ENCODE data around the gene HSPG2. TPM values are rescaled to one million over a fixed set of nuclear protein-coding genes. Genes with fewer than 3 reads are reported as not detected.
A peak's percentile ranks its signal among the peaks of the same experiment; 100 is the strongest.

Gene HSPG2
- total and polyA plus RNA-seq, 2 of the 13 experiments (the other 11 are each of a cell fraction or from before 2014, with no cell fraction given) = 9.1 to 13.1 TPM

- TF ChIP-seq ATF6 (CRISPR knock-in tag; conservative IDR thresholded peaks at IDR 0.05) = no peak
- no peak for TF ChIP-seq KDM4B (CRISPR knock-in tag; IDR thresholded peaks at IDR 0.05)
- TF ChIP-seq ZNF468 (CRISPR knock-in tag; IDR thresholded peaks at IDR 0.05) = no peak
- peak; percentile 54 for TF ChIP-seq ASH2L (IDR thresholded peaks at IDR 0.05; ENCODE audit: insufficient read length, low read depth, low read length)
- TF ChIP-seq ZNF709 (CRISPR knock-in tag; IDR thresholded peaks at IDR 0.05) = no peak
- TF ChIP-seq, protein P1, sequence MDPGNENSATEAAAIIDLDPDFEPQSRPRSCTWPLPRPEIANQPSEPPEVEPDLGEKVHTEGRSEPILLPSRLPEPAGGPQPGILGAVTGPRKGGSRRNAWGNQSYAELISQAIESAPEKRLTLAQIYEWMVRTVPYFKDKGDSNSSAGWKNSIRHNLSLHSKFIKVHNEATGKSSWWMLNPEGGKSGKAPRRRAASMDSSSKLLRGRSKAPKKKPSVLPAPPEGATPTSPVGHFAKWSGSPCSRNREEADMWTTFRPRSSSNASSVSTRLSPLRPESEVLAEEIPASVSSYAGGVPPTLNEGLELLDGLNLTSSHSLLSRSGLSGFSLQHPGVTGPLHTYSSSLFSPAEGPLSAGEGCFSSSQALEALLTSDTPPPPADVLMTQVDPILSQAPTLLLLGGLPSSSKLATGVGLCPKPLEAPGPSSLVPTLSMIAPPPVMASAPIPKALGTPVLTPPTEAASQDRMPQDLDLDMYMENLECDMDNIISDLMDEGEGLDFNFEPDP (CRISPR knock-in tag; conservative IDR thresholded peaks at IDR 0.05) = no peak
Measured at GRCh38 chr1:21931171-21932093, 5.7 kb downstream of the HSPG2 start (continued).

- intact Hi-C loops (cut with micrococcal nuclease; ENCODE audit: unreplicated experiment) (no loop called here), in situ Hi-C loops (cut with HindIII; ENCODE audit: extremely low pct_ligation_motif_present, low pct_unique_long_range_greater_than_20kb) (no loop called here)
- no peak for FAIRE-seq
- no TSS peak for BruUV-seq (replicated peaks)
- Histone ChIP-seq H3K36me3 (replicated peaks in 1 of 2; ENCODE audit: control insufficient read depth in 1 of 2, insufficient read depth in 2 of 2, low read length in 2 of 2) (no peaks in the 10 kb centered on the region), H3K27ac (ENCODE audit: extremely low read length, insufficient read depth, low read length) (peak overlapping the region; percentile 76), H2AFZ (ENCODE audit: low read length) (no peak overlapping the region), H3K9me3 (ENCODE audit: low read length) (no peaks in the 10 kb centered on the region), H3K4me1 (ENCODE audit: insufficient read depth, low read length) (peaks cover 89% of the 10 kb centered on the region), H3K4me2 (ENCODE audit: low read depth, low read length) (no peak overlapping the region), H3K4me3 (replicated peaks in 1 of 3; ENCODE audit: insufficient read depth in 1 of 3, low read depth in 2 of 3, low read length in 3 of 3) (peak overlapping the region in 1 of 3 experiments; percentile 58; a peak in 1 of 6 replicates), H3K9ac (ENCODE audit: insufficient read depth, low read depth, low read length) (no peak overlapping the region), H3K79me2 (ENCODE audit: insufficient read depth, low read length) (peaks cover 38% of the 10 kb centered on the region), H4K20me1 (ENCODE audit: insufficient read depth, low read length) (no peaks in the 10 kb centered on the region), H3K27me3 (ENCODE audit: control insufficient read depth in 1 of 2, insufficient read depth in 2 of 2, low read length in 2 of 2) (no peaks in the 10 kb centered on the region)
- CTCF ChIA-PET (ENCODE audit: low intra/inter-chr PET ratio, low total read pairs) = no interaction called here
- no peak for ATAC-seq
- no peak for DNase-seq (ENCODE audit: low spot score)
- POLR2A ChIA-PET = interaction anchor here (0.7 to 10.7 kb wide), 5 partner anchors 8 to 43 kb away, joined by 3 to 105 read pairs (median 4); no protein-coding TSS in a partner anchor
- WGBS (ENCODE audit: low lambda C conversion rate) = 97% methylated on average over 4 of the region's 6 CpGs
- TF ChIP-seq SP4 (CRISPR knock-in tag; IDR thresholded peaks at IDR 0.05) (no peak), ZFAT (CRISPR knock-in tag; conservative IDR thresholded peaks at IDR 0.05) (no peak), MED13 (CRISPR knock-in tag; IDR thresholded peaks at IDR 0.05) (no peak), ZNF251 (CRISPR knock-in tag; IDR thresholded peaks at IDR 0.05) (no peak), ZNF878 (CRISPR knock-in tag; IDR thresholded peaks at IDR 0.05) (no peak), ZBTB34 (CRISPR knock-in tag; IDR thresholded peaks at IDR 0.05) (no peak), ZSCAN22 (CRISPR knock-in tag; IDR thresholded peaks at IDR 0.05) (no peak), ZNF331 (CRISPR knock-in tag; IDR thresholded peaks at IDR 0.05) (no peak), KLF12 (CRISPR knock-in tag; IDR thresholded peaks at IDR 0.05; ENCODE audit: borderline replicate concordance) (no peak), SIX1 (CRISPR knock-in tag; IDR thresholded peaks at IDR 0.05; ENCODE audit: borderline replicate concordance) (no peak)
Measured at GRCh38 chr1:21930629-21931170, 6.4 kb downstream of the HSPG2 start.
